Measurements from ENCODE around the gene NEDD8.
"Not testable (repeated sequence)": the region's sequence is repeated elsewhere in the genome, so short reads cannot be mapped to it uniquely, and the experiment has no call there.

- not testable (repeated sequence) for TF ChIP-seq EZH2 (IDR thresholded peaks at IDR 0.05; ENCODE audit: low read depth, unreplicated experiment); POLR2AphosphoS5 (IDR thresholded peaks at IDR 0.05; ENCODE audit: low read depth)
These were observed 29.6 kb downstream of the NEDD8 start for GRCh38 chr14:24202538-24202937.

Measured in GM23338 (cell line).